GM12865 (cell line): ENCODE data around the gene NSG2.

Experiments used
- DNase-seq: peaks from one replicate; pipeline ENCODE4 v3.0.0; 2010; ENCODE audit warnings: low read depth
- H3K4me3 ChIP-seq: 2 replicates; pipeline ENCODE4 v1.5.1; 2011; ENCODE audit warnings: mild to moderate bottlenecking, low read depth, low read length, control low read depth
- TF ChIP-seq, protein P1 (sequence below): IDR thresholded peaks from 2 replicates; pipeline ENCODE4 v1.5.1; 2011; ENCODE audit warnings: low read length, control low read depth, low read depth, inconsistent platforms; ENCODE audit not compliant: insufficient read depth; ENCODE audit errors: missing control alignments

Gene NSG2

DNA sequence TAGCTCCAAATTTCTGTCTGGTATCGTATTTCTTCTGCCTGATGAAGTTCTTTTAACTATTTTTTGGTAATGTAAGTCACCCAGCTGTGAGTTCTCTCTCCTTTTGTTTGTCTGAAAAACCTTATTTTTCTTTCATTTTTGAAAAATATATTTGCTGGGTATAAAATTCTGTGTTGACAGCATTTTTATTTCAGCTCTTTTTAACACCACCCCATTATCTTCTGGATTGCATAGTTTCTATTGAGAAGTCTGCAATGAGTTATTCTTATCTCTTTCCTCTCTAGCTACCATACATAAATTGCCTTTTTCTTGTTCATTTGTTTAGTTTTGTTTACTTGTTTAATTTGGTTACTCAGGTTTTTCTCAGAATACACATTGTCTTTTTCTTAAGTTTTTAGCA lies 109.1 kb downstream of the NSG2 start:
- H3K4me3 ChIP-seq = no peak overlapping the region
- TF ChIP-seq, protein P1, sequence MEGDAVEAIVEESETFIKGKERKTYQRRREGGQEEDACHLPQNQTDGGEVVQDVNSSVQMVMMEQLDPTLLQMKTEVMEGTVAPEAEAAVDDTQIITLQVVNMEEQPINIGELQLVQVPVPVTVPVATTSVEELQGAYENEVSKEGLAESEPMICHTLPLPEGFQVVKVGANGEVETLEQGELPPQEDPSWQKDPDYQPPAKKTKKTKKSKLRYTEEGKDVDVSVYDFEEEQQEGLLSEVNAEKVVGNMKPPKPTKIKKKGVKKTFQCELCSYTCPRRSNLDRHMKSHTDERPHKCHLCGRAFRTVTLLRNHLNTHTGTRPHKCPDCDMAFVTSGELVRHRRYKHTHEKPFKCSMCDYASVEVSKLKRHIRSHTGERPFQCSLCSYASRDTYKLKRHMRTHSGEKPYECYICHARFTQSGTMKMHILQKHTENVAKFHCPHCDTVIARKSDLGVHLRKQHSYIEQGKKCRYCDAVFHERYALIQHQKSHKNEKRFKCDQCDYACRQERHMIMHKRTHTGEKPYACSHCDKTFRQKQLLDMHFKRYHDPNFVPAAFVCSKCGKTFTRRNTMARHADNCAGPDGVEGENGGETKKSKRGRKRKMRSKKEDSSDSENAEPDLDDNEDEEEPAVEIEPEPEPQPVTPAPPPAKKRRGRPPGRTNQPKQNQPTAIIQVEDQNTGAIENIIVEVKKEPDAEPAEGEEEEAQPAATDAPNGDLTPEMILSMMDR = no peak
- no peak for DNase-seq

DNA sequence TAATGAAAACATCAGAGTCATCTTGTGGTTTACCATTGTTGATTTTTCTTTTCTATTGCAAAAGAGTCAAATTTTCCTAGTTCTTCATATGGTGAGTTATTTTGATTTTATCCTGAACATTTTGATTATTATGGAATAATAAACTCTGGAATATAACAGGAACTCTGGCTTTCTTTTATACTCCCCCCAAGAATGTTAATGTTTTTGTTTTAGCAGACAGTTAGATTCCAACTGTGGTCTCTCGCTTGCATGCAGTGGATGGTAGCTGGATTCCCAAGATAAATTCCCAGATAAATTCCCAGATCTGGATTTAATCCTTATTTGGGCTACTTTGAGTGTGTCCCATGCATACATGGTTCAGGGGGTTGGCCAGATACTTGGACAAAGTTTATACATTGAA lies 109.8 kb downstream of the NSG2 start:
- TF ChIP-seq, protein P1 = no peak
- no peak for DNase-seq
- no peak overlapping the region for H3K4me3 ChIP-seq

DNA sequence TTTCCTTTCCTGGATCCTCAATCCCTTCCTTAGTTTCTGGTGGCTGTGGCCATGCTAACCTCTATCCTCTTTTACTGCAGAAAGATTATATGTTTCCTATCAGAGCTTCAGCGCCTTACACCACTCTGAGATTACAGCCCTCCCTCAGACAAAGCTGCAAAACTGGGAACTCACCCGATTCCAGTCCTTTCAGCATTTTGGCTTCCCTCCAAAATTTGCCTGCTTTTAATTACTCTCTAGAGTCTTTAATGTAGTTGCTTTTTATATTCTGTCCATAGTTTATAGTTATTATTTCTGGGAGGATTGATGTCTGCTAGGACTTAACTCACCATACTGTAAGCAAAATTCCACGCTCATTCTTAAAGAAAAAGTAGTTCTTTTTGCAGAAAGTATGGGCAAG lies 110.2 kb downstream of the NSG2 start:
- no peak for DNase-seq
- TF ChIP-seq, protein P1 = no peak

DNA sequence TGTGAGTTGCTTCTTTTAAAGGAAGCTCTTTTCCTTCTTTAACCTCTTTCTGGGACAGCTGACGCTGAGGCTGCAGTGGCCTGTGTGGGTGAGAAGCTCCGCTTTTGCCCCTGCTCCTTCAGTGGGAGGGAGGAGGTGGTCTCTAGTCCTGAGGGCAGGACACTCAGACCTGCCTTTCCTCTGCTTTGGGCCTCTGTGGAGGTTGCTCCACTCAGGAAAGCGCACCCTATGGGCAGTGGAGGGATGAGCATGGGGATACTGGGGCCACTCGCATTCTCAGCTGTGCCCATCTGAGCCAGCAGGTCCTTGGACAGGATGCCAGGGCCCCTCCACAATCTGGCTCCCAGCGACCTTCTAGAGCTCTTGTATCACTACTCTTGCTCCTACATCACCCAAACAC lies 111.5 kb downstream of the NSG2 start:
- TF ChIP-seq, protein P1 = no peak
- DNase-seq = no peak
- no peak overlapping the region for H3K4me3 ChIP-seq

More for the DNA sequence above, 110.2 kb downstream of the NSG2 start:
- H3K4me3 ChIP-seq = no peak overlapping the region
